G401 (cell line): ENCODE results near the gene ARG1. TPM values are rescaled to one million over a fixed set of nuclear protein-coding genes. Genes with fewer than 3 reads are reported as not detected.
A peak's percentile ranks its signal among the peaks of the same experiment; 100 is the strongest.

Experiments used
- DNase-seq: peaks from one replicate; pipeline ENCODE4 v3.0.0-alpha.2; 2015; ENCODE audit warnings: low spot score
- in situ Hi-C: cut with HindIII; loops from 2 replicates; pipeline ENCODE4 v1.10.0; 2016; ENCODE audit warnings: low sequenced_read_pairs, mixed read lengths
- total RNA-seq: library from RNA; depleted of rRNA; stranded (reverse); fragments of >200 nt; shearing (Covaris generic); gene quantifications from 2 replicates; pipeline ENCODE4 v1.2.3, GENCODE V29; 2014

ARG1 gene
- total RNA-seq, 1 experiment from 2014 or later = not detected

- in situ Hi-C loops = no loop called here
- no peak for DNase-seq
These were observed 2.9 kb downstream of the ARG1 start for GRCh38 chr6:131575834-131576478.

GRCh38 chr6:131581523-131581922, 8.5 kb downstream of the ARG1 start:
- no peak for DNase-seq
- in situ Hi-C loops = no loop called here

- no peak for DNase-seq
- in situ Hi-C loops = no loop called here
These were observed 13.5 kb downstream of the ARG1 start for GRCh38 chr6:131586543-131586942.

- DNase-seq = no peak
- in situ Hi-C loops = no loop called here
These were observed 14.9 kb downstream of the ARG1 start for GRCh38 chr6:131587909-131588308.

- DNase-seq = no peak
- in situ Hi-C loops = no loop called here
These were observed 15.6 kb downstream of the ARG1 start for GRCh38 chr6:131588643-131589042.

- DNase-seq = no peak
- in situ Hi-C loops = no loop called here
These were observed 19.9 kb downstream of the ARG1 start for GRCh38 chr6:131592935-131593334.

GRCh38 chr6:131594074-131594473, 21.0 kb downstream of the ARG1 start:
- DNase-seq = no peak

GRCh38 chr6:131597446-131597845, 24.4 kb downstream of the ARG1 start:
- peak; percentile 3 for DNase-seq

More at GRCh38 chr6:131594074-131594473, 21.0 kb downstream of the ARG1 start:
- in situ Hi-C loops = no loop called here

GRCh38 chr6:131600716-131601115, 27.7 kb downstream of the ARG1 start:
- in situ Hi-C loops = no loop called here
- no peak for DNase-seq

More at GRCh38 chr6:131597446-131597845, 24.4 kb downstream of the ARG1 start:
- in situ Hi-C loops = no loop called here

- DNase-seq = no peak
- in situ Hi-C loops = no loop called here
These were observed 29.8 kb downstream of the ARG1 start for GRCh38 chr6:131602781-131603312.

- in situ Hi-C loops = no loop called here
- no peak for DNase-seq
These were observed 40.4 kb downstream of the ARG1 start for GRCh38 chr6:131613296-131613925.

GRCh38 chr6:131615275-131615674, 42.2 kb downstream of the ARG1 start:
- in situ Hi-C loops = no loop called here
- DNase-seq = no peak

GRCh38 chr6:131627724-131628682, 55.0 kb downstream of the ARG1 start, which contains the start of gene MED23:
MED23 (minus strand) TSS chr6:131628242; CDS start chr6:131628049, 193 bp downstream.
- in situ Hi-C loops = no loop called here
- DNase-seq = peak; percentile 93

- peak; percentile 32 for DNase-seq
- in situ Hi-C loops = no loop called here
These were observed 55.7 kb downstream of the ARG1 start for GRCh38 chr6:131628726-131629125.

- in situ Hi-C loops = no loop called here
- DNase-seq = peak; percentile 4
These were observed 56.6 kb downstream of the ARG1 start for GRCh38 chr6:131629651-131630050.

GRCh38 chr6:131631625-131632289, 58.7 kb downstream of the ARG1 start:
- DNase-seq = no peak
- in situ Hi-C loops = no loop called here
